GM12891 (cell line): Measurements from ENCODE around the gene ANTKMT.

Experiments used
- DNase-seq: peaks from one replicate; pipeline ENCODE4 v3.0.0; 2011; ENCODE audit warnings: low spot score; ENCODE audit not compliant: insufficient read length
- FAIRE-seq: peaks from 2 replicates; lab custom pipeline; 2011; peaks lifted over from hg19 to GRCh38; lab: Jason Lieb, UNC
- PAX5 ChIP-seq: IDR thresholded peaks from 2 replicates; pipeline ENCODE4 v1.6.1; 2011; ENCODE audit warnings: low read length, moderate library complexity, mild to moderate bottlenecking; ENCODE audit not compliant: insufficient read depth, severe bottlenecking
- POLR2A ChIP-seq: IDR thresholded peaks from 2 replicates; pipeline ENCODE4 v1.6.1; 2011; ENCODE audit warnings: low read depth, low read length, control low read depth
- POLR2AphosphoS5 ChIP-seq: IDR thresholded peaks from 2 replicates; pipeline ENCODE4 v1.6.1; 2011; ENCODE audit warnings: low read depth, low read length, control low read depth
- POU2F2 ChIP-seq: IDR thresholded peaks from 2 replicates; pipeline ENCODE4 v1.6.1; 2011; ENCODE audit warnings: low read depth, mild to moderate bottlenecking, control low read depth, low read length, moderate library complexity
- SPI1 ChIP-seq: IDR thresholded peaks from 2 replicates; pipeline ENCODE4 v1.6.1; 2011; ENCODE audit warnings: low read depth, low read length, control low read depth
- TAF1 ChIP-seq: IDR thresholded peaks from 2 replicates; pipeline ENCODE4 v1.6.1; 2011; ENCODE audit warnings: low read depth, low read length, control low read depth

The ANTKMT gene

DNA sequence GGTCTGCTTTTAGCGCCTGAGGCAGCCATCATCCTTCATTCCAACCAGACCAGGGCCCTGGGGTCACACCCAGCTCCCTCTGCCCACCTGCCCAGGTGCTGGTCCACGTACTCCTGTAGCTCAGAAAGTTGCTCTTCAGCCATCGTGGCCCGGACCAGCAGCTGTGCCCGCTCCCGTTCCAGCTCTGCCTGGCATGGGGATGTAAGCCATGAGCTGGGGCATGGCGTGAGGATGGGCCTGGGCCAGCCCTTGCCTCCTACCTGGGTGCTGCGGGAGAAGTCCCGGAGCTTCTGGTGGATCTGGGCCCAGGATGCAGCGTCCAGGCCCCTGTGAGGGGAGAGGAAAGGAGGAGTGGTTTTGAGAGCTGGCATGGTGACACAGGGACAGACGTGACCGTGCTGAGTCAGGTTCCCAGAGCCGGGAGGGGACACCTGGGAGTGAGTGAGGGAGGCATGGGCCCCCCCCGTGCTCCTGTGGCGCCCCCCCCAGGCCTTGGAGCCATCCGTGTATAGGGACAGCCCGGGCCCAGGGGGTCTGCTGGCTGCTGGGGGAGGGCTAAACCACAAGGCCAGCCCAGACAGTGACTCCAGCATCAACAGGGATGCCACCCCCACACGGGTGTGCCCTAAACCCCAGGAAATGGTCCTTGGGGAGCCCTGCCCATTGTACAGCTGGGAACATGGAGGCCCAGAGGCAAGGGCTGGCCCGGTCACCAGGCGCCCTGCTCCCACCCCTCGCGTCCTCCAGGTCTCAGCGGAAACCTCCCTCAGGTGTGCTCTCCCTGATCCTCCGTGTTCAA lies 2.1 kb downstream of the ANTKMT start:
- no peak for FAIRE-seq
- no peak for DNase-seq
- TF ChIP-seq POLR2AphosphoS5, result no peak
- no peak for TF ChIP-seq SPI1
- no peak for TF ChIP-seq TAF1
- TF ChIP-seq PAX5, result no peak
- no peak for TF ChIP-seq POLR2A
- TF ChIP-seq POU2F2, result no peak

DNA sequence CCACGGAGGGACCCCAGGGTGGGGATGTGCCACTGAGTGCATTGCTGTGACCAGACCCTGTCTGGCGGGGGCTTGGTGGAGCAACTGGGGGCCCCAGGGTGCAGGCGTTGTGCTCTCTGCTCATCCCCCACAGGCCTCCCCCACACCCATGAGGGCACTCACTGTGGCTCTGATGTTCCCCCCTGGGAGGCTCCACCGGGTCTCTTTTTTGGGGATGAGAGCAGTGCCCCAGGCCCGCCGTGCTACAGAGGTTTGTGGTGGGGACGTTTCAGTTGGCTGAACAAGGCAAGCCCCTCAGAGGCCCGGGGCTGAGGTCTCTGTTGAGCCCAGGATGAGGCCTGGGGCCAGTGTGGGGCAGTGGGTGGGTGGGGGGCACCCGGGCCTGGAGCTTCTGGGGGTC lies 2.7 kb downstream of the ANTKMT start:
- no peak for TF ChIP-seq PAX5
- TF ChIP-seq POU2F2, result no peak
- no peak for TF ChIP-seq SPI1
- no peak for TF ChIP-seq TAF1
- TF ChIP-seq POLR2A, result no peak
- no peak for DNase-seq
- FAIRE-seq, result no peak

DNA sequence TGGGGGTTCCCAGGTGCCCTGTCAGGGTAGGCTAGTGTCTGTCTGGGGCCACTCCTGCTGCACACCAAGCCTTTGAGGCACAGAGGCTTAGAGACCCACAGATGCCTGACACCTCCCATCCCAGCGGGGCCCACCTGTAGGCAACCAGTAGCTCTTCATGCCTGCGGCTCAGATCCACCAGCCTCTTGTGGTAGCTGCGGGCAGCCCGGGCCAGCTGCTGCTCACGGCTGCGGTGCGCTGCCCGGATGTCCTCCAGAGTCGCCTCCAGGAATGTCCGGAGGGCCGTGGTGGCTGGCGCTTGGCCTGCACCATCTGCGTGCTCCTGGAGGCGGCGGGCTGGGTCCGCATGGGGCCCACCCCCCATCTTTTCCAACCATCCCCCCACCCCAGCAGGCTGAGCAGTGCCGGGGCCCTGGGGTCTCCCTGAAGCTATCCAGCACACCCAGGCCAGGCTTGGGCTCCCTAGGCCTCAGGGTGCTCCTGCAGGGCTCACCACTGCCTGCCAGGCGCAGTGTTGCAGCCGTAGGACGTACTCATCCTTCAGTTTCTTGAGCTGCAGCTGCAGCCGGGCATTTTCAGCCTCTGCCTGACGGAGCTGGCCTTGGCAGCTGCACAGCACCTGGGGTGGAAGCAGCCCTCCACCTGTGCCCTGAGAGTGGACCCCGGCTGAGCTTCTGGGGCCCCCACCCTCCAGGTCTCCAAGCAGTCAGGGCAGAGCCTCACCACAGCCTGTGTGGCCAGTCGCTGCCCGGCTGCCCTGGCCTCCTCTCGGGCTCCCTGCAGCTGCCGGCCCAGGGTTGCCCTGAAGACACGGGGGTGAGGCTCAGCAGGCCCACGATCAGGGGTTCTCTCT lies 3.5 kb downstream of the ANTKMT start:
- no peak for FAIRE-seq
- DNase-seq, result no peak
- no peak for TF ChIP-seq POLR2A
- no peak for TF ChIP-seq POU2F2
- no peak for TF ChIP-seq TAF1

DNA sequence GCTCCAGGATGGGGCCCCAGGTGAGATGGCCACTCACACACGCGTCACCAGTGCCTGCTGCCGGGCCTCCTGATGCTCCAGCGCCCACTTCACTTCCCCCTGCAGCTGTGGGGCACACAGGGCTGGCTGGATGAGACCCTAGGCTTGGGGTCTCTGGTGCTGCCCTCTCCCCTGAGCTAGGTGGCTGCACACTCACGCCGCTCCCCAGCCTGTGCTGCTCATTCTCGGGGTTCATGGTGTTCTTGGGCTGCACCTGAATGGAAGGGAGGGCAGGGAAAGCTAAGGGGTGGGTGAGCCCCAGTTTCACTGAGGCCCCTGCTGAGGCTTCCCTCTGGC lies 4.1 kb downstream of the ANTKMT start:
- FAIRE-seq (no peak), DNase-seq (no peak)
- TF ChIP-seq SPI1 (no peak), POLR2A (no peak), POLR2AphosphoS5 (no peak), TAF1 (no peak), POU2F2 (no peak), PAX5 (no peak)

DNA sequence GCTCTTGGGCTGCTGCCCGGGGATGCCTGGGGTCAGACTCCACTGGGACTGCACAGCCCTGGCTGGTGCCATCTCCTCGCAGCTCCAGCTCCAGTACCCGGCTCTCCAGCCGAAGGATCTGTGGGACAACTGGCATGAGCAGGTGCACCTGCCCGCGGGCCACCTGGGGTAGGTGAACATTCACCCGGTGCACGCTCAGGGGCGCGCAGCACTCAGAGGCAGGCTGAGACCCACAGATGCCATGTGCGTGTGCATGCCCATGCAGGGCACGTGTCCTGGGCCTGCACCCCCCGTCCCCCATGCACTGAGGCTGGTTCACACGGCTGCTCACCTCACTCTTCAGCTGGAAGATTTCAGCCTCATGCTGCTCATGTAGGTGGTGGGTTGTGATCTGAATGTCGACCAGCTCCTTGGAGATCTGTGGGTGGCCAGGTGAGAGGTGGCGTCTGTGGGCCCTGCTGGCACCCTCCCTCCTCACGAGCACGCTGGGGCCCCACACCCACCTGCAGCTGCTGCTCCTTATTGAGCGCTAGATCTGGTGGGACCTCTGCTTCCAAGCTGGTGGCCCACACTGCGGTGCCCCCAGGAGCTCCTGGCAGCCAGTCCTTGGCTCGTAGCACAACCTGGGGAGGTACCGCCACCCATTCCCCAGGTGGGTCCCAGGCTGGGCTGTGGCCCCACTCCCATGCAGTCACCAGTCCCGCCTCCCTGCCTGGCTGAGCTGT lies 4.7 kb downstream of the ANTKMT start:
- DNase-seq (no peak), FAIRE-seq (no peak)
- no peak for TF ChIP-seq PAX5
- TF ChIP-seq POLR2A, result no peak
- no peak for TF ChIP-seq POLR2AphosphoS5
- no peak for TF ChIP-seq TAF1
- no peak for TF ChIP-seq SPI1
- no peak for TF ChIP-seq POU2F2

DNA sequence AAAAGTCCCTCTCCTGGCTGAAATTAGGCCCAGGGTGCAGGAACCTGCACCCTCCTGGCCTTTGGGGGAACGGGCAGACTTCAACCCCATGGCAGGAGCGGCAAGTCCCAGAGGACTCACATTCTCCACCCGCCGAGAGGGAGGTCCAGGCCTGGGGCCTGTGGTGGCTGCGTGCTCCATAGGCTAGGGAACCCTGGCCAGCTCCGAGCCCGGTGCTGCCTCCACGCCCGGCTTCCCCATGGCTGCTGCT lies 5.2 kb downstream of the ANTKMT start:
- FAIRE-seq (no peak), DNase-seq (no peak)
- no peak for TF ChIP-seq TAF1
- no peak for TF ChIP-seq SPI1
- no peak for TF ChIP-seq POLR2AphosphoS5

DNA sequence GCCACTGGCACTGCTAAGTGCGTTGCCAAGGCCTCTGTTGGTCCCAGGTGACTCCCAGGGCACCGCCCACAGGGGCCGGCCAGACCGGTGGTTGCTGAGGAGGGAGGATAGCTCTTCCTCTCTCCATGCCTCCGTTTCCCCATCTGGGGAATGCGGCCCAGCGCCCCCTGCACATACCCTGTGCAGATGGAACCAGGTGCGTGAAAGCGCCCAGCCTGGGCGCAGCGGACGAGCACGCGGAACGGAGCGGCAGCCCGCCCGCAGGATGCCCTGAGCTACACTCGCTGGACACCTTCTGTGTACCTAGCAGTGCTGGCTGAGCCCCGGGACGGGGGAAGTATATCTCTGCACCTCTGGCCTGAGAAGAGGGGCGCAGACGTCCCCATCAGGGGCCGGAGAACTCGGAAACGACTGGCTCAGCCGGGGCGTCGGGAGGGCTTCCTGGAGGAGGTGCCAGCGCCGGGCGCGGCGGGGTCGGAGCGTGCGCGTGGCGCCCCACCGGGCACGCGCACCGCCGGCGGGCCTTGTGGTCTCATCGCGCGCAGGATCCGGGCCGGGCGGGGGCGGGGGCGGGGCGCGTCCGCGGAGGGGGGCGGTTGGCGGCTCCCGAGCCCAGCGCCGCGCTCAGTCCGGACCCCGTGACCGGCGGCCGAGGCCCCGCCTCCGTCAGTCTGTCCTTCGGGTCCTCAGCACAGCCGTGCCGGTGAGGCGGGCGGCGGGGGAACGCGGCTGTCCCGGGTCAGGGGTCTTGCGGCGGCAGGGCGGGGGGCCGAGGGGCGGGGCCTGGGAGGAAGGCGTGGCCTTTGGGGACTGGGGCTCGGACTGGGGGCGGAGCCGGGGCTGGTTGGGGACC lies 5.7 kb downstream of the ANTKMT start, which contains the start of the genes CCDC78 and HAGHL:
TSS of gene CCDC78 (minus strand) at position 6 of the 853 bp plus-strand sequence. CDS start 76 bp downstream, outside the sequence.
TSS of gene HAGHL (plus strand) at position 669 of the 853 bp plus-strand sequence. CDS start 404 bp downstream, outside the sequence.
- FAIRE-seq (peak; percentile 95), DNase-seq (peak; percentile 78)
- TF ChIP-seq POLR2A, result no peak; the same call in 1 of the 2 replicates
- no peak for TF ChIP-seq TAF1
- TF ChIP-seq SPI1, result no peak
- no peak for TF ChIP-seq POU2F2
- no peak for TF ChIP-seq PAX5
- no peak for TF ChIP-seq POLR2AphosphoS5

DNA sequence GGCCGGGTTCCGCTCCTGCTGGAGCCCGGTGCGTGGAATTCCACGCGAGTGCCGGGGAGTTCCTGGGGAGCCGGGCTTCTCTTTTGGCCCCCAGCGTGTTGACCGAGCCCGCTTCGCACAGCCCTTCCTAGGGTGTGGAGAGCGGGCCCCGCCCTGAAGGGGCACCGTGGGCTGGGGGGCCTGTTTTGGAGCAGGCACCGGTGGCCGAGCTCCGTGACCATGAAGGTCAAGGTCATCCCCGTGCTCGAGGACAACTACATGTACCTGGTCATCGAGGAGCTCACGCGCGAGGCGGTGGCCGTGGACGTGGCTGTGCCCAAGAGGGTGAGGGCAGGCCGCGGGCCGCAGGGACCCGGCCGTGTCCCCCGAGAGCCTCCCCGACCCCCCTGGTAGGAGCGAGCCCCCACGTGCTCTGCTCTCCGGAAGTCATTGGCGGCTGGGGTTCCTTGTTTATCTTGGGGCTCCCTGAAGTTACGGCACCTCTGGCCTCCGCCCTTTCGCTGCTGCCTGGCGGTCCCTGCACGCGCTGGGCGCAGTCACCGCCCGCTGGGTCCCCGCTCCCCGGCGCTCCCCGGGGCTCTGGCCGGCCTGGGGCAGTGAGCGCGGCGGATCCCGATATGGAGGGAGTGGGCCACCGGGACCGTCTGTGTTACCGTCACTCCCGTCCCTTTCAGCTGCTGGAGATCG lies 6.5 kb downstream of the ANTKMT start:
- FAIRE-seq (no peak), DNase-seq (no peak)
- TF ChIP-seq SPI1 (no peak), POU2F2 (no peak), PAX5 (no peak), POLR2A (no peak), TAF1 (no peak), POLR2AphosphoS5 (no peak)
